IPS-18c (cell line): Measurements from ENCODE around the gene TRIM31.
"Not testable (repeated sequence)": the region's sequence is repeated elsewhere in the genome, so short reads cannot be mapped to it uniquely, and the experiment has no call there.

ENCODE experiments used
- H3K4me3 ChIP-seq: 2 replicates; pipeline ENCODE4 v1.7.0; 2013; ENCODE audit warnings: low read depth, mild to moderate bottlenecking, low read length, moderate library complexity; ENCODE audit not compliant: insufficient read depth
- H3K9me3 ChIP-seq: one replicate; pipeline ENCODE4 v1.6.1; 2013; ENCODE audit warnings: mild to moderate bottlenecking, low read length, moderate library complexity; ENCODE audit not compliant: control insufficient read depth, insufficient read depth

Gene TRIM31

DNA sequence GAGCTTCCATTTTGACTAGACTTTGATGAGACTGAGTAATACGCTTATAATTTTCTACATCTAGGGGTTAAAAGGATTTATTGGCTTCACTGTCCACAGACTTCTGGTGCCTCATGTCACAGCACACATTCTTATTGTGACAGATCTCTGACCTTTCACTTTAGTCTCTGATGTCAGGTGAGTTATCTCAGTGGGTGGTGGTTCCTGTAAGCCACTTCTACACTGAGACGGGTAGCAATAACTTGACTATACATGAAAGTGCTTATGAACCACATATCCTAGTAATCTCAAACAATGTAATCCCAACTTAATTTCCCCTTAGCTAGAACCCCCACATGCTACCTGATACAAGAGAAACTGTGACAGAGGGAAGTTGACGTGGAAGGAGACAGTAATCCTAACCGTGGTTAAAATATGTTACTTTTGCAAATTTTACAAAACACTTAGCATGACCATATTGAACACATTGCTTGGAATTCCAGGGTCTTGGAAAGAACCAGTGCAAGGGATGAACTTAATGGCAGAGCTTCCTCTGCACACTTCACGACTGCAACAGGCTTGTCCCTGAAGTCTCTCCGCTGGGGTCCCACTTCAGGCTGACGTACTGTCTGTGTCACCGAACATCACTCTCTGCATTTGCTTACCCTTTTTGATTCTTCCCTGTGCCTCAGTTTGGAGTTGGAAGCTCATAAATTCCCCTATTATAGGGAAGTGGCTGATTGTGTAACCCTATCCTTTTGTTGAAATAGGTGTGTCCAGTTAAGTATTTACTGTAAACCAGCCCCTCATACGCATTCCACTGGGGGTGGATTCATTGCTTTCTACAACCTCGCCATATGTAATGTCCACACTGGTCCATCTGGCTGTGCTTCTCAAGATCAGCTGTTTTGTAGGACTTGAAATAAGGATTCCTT lies 16.6 kb upstream of the TRIM31 start:
- H3K4me3 ChIP-seq = no peak overlapping the region
- H3K9me3 ChIP-seq = no peaks in the 10 kb centered on the region

DNA sequence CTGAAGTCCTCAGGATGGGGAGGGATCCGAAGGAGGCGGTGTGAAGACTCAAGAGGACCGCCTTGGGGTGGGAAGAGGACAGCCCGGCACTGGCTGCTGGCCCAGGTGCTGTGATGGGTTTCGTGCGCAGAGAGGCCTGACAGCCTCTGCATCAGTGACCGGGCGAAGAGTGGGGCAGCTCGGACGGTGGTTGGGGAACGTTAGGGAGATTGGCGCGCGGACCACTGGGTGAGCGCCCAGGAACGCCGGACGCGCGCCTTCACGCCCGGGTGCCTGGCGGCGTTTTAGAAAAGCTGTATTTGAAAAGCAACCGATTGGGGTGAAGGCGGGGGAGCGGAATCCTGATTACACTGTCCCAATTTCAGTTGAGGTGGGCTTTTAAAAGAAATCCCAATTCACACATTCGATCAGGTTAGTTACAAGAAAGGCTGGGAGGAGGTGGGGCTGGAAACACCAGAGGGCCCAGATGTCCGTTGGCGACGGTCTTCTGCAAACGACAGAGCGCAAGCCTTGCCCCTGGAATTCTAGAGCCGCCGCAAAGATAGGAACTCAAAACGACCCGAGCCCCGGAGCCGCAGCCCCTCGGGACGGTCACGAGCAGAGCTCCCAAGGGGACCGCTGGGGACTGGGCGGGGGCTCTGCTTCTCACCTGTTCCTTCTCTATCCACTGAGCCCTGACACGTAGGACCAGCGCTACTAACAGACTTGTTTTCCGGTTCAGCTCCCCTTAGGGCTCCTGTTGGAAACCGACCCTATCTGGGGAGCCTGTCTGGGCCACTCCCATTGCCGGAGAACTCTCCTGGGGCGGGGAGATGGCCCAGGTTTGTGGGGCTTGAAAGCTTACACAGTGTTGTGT lies 14.6 kb upstream of the TRIM31 start:
- Histone ChIP-seq H3K4me3 (peak overlapping the region; percentile 53), H3K9me3 (no peaks in the 10 kb centered on the region)

DNA sequence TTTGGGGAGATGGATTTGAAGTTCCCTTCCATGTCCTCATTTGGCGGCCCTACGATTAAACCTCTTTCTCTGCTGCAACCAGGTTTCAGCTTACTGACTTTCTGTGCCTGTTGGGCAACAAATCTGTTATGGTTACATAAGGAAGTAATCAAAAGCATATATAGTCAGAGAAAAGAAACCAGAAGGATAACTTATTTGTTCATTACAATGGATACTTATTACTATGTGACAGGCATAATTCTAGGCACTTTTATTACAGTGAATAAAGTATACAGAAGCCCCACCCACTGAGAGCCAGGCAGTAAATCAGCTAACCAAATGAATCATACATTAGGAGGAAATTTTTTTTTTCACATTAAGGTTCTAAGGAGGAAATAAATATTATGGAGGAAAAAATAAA lies 9.6 kb upstream of the TRIM31 start:
- Histone ChIP-seq H3K4me3 (no peak overlapping the region), H3K9me3 (no peaks in the 10 kb centered on the region)

DNA sequence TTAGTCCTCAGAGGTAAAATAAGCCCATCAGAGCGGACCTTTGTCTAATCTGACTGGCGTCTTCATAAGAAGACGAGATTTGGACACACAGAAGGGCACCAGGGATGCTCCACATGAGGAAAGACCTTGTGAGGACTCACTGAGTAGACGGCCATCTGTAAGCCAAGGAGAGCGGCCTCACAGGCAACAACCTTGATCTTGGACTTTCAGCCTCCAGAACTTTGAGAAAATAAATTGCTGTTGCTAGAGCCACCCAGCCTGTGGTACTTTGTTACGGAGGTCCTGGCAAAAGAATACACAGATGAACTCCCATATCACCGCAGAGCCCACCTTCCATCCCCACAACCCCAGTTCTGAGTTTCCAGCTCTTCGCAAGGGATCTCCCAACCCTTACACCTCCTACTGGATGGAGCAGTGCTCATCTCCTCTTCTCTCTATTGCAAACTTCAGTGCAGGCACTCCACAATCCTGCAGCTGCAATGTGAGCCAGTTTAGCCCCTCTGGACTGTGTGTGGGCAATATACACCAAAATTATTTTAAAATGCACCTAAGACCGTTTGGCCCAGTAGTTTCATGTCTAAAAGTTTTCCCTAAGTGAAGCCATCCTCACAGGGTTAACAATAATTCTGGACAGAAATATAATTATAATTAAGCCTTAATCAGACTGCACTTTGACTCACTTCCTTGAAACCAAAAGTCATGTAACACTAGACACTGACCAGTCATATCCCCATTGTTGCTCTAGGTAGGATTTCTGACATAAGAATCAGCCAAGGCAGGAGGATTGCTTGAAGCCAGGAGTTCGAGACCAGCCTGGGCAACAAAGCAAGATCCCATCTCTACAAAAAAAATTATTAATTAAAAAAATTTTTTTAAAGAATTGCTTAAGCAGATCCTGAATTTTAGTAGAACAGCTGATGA lies 8.8 kb upstream of the TRIM31 start:
- Histone ChIP-seq H3K9me3 (no peaks in the 10 kb centered on the region), H3K4me3 (no peak overlapping the region)

DNA sequence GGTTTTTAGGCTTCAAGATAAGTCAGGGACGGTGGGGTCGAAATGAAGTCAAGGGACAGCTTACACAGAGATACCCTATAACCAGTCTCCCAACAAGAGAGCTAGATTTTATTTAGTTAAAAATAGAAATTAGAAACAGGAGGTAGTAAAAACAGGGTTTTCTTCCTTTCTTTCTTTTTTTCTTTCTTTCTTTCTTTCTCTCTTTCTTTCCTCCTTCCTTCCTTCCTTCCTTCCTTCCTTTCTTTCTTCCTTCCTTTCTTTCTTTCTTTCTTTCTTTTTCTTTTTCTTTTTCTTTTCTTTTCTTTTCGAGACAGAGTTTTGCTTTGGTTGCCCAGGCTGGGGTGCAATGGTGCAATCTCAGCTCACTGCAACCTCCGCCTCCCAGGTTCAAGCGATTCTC lies 5.8 kb upstream of the TRIM31 start:
- H3K4me3 ChIP-seq, H3K9me3 ChIP-seq: not testable (repeated sequence)

DNA sequence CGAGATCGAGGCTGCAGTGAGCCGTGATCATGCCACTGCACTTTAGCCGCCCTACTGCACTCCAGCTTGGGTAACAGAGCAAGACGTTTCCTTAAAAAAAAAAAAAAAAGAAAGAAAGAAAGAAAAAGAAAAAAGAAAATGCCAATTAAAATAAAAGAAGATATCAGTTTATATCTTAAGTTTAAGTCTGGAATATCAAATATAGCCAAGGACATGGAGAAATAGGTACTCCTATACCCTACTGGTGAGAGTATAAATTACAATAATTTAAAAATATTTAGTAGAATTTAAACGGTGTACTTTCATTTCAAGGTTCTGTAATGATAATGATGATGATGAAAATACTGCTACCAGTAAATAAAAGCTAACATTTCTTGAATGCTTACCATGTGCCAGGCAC lies 3.8 kb upstream of the TRIM31 start:
- H3K9me3 ChIP-seq = no peaks in the 10 kb centered on the region
- H3K4me3 ChIP-seq = no peak overlapping the region

DNA sequence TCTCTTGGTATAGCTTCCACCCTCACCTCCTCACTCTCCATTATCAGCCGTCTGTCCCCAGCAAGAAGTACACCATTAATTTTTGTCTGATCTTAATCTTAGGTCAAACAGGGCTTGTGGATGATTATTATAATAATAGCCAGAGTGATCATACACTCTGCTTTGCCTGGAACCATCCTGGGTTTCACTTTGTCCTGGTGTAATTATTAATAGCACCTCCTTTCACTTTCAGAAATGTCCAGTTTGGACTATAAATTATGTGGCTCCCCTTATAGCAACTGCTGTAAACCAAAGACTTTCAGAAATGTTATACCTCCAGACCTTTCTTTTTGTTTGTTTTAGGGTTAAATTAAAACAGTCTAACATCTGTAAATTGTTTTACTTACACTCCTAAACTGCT lies 951 bp upstream of the TRIM31 start:
- no peak overlapping the region for H3K4me3 ChIP-seq
- no peaks in the 10 kb centered on the region for H3K9me3 ChIP-seq

DNA sequence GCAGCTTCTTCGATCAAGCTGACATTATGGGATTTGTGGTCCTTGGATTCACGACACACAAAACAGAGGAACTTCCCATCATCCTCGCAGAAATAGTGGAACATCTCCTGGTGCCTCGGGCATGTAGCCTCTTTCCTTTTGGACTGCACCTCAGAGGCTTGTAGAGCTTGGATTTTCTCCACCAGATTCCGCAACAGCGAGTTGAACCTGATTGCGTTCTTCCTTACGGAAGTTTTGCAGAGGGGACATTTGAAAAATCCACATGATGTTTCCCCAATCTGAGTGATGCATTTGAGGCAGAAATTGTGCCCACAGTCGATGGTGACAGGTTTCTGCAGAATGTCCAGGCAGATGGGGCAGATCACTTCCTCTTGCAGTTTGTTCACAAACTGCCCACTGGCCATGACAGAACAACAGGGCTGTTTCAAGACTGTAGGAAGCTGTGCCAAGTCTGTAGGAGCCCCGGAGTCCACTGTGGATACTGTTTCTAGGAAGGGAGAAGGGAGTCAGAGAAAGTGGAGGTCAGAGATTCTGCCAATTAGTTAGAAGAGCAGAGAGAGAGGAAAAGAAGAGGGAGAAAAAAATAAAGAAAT lies 392 bp downstream of the TRIM31 start:
- Histone ChIP-seq H3K4me3 (no peak overlapping the region), H3K9me3 (no peaks in the 10 kb centered on the region)

DNA sequence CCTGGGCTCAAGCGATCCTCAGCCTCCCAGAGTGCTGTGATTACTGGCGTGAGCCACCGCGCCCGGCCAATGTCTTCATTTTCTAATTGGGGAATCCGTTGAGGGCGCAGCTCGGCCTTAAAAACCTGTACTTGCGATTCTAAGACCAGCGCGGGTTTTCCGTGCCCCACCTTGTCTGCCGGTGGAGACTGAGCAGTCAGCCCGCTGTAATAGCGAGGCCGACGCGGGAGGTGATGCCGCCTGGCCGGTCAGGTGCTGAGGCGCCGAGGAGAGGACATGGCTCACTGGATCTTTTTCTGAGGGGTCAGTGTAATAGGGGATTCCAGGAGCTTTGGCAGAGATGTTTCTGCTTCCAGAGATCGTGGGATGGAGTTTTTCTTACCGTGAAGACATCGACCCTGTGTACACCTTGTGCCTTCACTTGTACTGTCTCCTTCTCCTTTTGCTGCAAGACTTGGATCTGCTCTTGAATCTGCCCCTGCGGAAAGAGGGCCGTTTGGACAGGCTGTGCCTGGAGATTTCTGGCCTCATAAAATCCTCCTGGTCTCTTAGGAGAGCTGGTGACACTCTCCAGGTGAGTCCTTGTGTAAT lies 1.5 kb downstream of the TRIM31 start:
- Histone ChIP-seq H3K4me3 (no peak overlapping the region), H3K9me3 (no peaks in the 10 kb centered on the region)

DNA sequence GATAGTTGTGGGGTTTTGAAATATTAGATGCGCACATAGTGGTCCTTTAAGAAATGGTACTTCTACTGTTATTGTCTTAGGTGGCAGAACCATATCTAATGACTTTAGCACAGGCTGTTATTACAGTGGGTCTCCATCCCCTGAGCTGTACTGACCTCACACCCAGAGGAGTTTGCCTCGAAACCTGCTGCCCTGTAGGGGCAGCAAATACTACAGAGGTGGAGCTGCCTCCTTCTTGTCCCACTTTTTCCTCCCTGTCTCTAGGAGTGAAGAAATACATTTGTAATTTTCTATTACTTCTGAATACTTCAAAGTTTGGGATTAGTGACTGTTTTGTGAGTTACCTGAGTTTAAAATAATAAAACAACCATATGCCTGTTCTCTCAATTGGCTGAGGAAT lies 8.2 kb downstream of the TRIM31 start:
- Histone ChIP-seq H3K4me3 (no peak overlapping the region), H3K9me3 (no peaks in the 10 kb centered on the region)

DNA sequence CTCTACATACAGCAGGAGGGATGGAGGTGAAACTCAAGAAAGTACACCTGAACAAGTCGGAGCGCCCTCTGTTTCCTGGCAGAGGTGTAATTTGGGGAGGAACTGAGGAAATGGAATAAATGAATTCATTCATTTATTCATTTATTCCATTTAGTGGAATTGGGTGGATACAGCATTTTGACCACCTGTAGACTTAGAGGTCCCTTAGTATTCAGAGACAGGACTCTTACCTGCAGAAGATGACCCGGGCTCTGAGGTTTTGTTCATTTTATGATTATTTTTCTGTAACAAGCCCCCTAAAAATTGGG lies 9.1 kb downstream of the TRIM31 start:
- Histone ChIP-seq H3K9me3 (no peaks in the 10 kb centered on the region), H3K4me3 (no peak overlapping the region; the same call in 1 of the 2 replicates)

DNA sequence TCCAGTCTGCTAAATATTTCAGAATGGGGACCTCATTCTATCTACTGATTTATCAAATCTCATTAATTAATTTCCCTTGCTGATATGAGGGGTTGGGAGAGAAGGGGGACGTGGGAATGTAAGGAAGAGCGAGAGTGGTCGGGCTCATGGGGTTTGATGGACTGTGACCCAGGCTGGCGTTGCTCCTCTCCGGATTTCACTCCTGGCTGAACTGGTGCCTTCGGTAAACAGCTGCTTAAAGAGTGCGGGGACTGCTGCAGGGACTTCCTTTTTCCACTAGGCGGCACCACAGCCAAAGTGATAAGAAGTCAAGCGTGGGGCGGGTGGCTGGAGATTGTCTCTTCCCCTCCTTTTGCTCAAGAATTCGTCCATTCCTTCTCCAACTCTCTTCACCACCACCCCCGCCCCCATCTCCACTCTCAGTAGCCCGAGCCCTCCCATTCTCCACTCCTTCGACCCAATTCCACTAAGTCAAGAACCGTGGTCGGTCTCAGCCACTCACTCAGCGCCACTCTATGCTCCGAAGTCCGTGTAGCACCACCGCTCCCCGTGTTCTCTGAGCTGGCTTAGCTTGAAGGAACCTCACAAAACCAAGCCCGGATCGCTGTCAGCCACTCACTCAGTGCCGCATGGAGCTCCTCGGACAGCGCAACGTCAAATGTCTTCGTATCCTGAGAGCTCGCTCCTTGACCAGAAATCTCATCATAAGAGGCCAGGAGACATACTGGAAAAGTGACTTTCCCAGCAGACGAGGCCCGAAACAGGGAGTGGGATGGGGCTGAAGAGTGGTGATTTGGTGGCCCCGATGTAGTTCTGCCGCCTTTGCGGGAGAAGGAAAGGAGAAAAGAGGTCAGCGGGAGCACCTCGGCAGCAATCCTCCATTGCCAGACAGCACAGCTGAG lies 9.7 kb downstream of the TRIM31 start:
- Histone ChIP-seq H3K9me3 (no peaks in the 10 kb centered on the region), H3K4me3 (peak overlapping the region; percentile 29; the same call in 1 of the 2 replicates)

DNA sequence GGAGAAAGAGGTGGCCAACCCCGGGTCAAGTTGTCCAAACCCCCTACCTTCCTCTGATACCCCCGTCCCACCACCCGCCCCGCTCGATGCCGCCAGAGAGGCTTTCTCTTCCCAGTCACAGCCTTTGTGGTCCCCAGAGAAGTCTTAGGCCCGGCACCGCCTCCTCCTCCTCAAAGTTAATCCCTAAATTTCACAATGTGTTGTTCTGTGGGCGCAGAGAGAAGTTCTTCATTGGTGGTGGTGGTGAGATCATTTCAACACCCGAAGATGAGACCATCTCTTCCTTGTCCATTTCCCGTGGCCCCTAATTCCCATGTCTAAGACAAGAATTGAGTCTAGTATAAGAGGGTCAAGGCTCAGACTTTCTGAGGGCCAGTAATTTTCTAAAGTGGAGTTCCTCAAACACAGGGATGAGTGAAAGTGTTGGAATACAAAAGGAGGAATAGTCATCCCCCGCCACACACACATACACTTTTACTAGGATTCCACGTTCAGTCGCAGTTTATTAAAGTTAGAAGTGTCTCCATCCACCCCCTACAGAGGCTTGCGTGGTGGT lies 10.4 kb downstream of the TRIM31 start:
- Histone ChIP-seq H3K9me3 (no peaks in the 10 kb centered on the region), H3K4me3 (peak overlapping the region; percentile 51; the same call in 1 of the 2 replicates)

DNA sequence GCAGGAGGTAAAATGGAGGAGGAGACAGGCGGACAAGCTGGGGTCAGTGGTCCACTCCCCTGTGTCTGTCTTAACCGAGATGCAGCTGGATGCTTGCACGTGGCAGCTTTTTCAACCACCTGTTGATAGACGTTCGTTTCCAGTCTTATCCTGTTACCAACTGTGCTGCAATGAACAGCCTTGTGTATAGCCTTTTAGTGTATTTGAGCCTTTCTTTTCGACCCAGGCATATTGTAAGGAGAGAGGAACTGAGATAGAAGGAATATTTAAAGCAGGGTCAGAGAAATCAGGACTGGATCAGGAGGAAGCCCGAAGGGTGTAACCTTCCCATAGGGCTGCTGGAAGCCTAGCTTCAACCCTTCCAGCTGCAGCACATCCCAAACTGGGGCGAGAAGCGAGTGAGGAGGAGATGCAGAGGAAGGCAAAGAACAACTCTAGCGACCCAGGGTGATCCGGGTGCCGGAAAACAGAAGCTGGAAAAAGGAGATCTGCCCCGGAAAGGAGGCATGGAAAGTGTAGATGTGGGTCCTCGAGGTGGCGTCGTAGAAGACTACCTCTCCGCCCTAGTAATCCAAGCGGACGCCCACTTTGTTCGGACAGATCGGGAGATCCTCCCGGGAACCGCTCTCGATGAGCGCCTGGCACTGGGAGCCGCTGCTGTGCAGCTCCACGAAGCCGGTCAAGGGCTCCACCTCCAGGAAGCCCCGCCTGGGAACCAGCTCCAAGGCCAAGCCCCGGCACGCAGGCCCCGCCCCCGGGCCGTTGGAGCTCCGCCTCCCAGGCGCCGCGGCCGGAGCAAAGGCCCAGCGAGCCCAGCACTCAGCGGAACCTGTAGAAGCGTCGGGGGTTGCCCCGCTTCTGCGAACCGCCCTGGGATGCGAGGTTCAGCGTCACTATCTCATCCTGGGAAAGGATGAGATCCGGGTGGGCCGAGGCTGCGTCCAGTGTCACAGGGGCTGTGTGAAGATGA lies 11.2 kb downstream of the TRIM31 start:
- Histone ChIP-seq H3K4me3 (peak overlapping the region; percentile 51), H3K9me3 (no peaks in the 10 kb centered on the region)
